Panc1 (cell line): ENCODE data around the gene SIRPA. TPM values are rescaled to one million over a fixed set of nuclear protein-coding genes. Genes with fewer than 3 reads are reported as not detected.

Experiments used
- ATAC-seq: fragments of 200-7000 bp; cut with Tn5 transposase; 2 replicates; pipeline ENCODE4 v1.9.1; 2020; ENCODE audit warnings: mild to moderate bottlenecking, moderate library complexity
- BruUV-seq: library from RNA; stranded (reverse); fragments of 400-500 nt; replicated peaks from 2 replicates; lab custom pipeline; 2021; lab: Mats Ljungman, UMichigan
- CTCF ChIA-PET: fragments of 300-600 bp; sonication (Branson Sonifier 250); formaldehyde crosslinking; loops from one replicate; lab custom pipeline; 2022; ENCODE audit warnings: antibody characterized with exemption; lab: Charles Lee
- POLR2A ChIA-PET: fragments of 300-600 bp; sonication (Branson Sonifier 250); formaldehyde crosslinking; loops from one replicate; lab custom pipeline; 2022; ENCODE audit warnings: antibody characterized with exemption; lab: Charles Lee
- DNase-seq: peaks from one replicate; pipeline ENCODE4 v3.0.0-alpha.2; 2010; ENCODE audit warnings: low read depth, low spot score
- H3K27ac ChIP-seq: 2 replicates; pipeline ENCODE4 v1.5.1; 2011; ENCODE audit warnings: mild to moderate bottlenecking, low read length, inconsistent platforms
- H3K27me3 ChIP-seq: fragments of 200-500 bp; sonication (Bioruptor generic); 2 replicates; pipeline ENCODE4 v1.6.0; 2014; ENCODE audit warnings: low read length, inconsistent platforms; ENCODE audit not compliant: control insufficient read depth, insufficient read depth
- H3K36me3 ChIP-seq: fragments of 200-500 bp; sonication (Bioruptor generic); 2 replicates; pipeline ENCODE4 v1.5.1; 2014; ENCODE audit warnings: inconsistent platforms, mild to moderate bottlenecking, low read length, moderate library complexity; ENCODE audit not compliant: control insufficient read depth, insufficient read depth
- H3K4me1 ChIP-seq: 2 replicates; pipeline ENCODE4 v1.5.1; 2011; ENCODE audit warnings: inconsistent platforms, mild to moderate bottlenecking, low read length, moderate library complexity; ENCODE audit not compliant: control insufficient read depth, insufficient read depth
- H3K4me3 ChIP-seq, 2 experiments: 2 replicates each; pipeline ENCODE4 v1.5.1; 2011 to 2012; ENCODE audit warnings: low read depth in 2 of 2, low read length in 2 of 2, mild to moderate bottlenecking in 2 of 2, inconsistent platforms in 1 of 2, moderate library complexity in 1 of 2
- H3K9me3 ChIP-seq: fragments of 200-500 bp; sonication (Bioruptor generic); 2 replicates; pipeline ENCODE4 v1.5.1; 2014; ENCODE audit warnings: low read depth, mild to moderate bottlenecking, inconsistent platforms, low read length, moderate library complexity; ENCODE audit not compliant: control insufficient read depth, insufficient read depth
- POLR2AphosphoS5 ChIP-seq: IDR thresholded peaks from 2 replicates; pipeline ENCODE4 v1.6.1; 2012; ENCODE audit warnings: mild to moderate bottlenecking, low read depth, low read length, moderate library complexity
- SIN3A ChIP-seq: IDR thresholded peaks from 2 replicates; pipeline ENCODE4 v1.6.1; 2012; ENCODE audit warnings: low read depth, mild to moderate bottlenecking, low read length, moderate library complexity, borderline replicate concordance; ENCODE audit not compliant: insufficient read depth
- TCF7L2 ChIP-seq: IDR thresholded peaks from 2 replicates; pipeline ENCODE4 v1.6.1; 2011; ENCODE audit warnings: mild to moderate bottlenecking, low read depth, low read length, inconsistent platforms
- in situ Hi-C: cut with HindIII; loops from 2 replicates; pipeline ENCODE4 v1.10.0; 2016; ENCODE audit warnings: low sequenced_read_pairs, low pct_unique_long_range_greater_than_20kb
- intact Hi-C: fragments of 100-400 bp; cut with micrococcal nuclease; formaldehyde crosslinking; loops from one replicate; pipeline ENCODE4 v1.10.0; 2022; ENCODE audit not compliant: unreplicated experiment
- total RNA-seq: library from RNA; stranded (reverse); gene quantifications from one replicate; pipeline ENCODE4 v1.2.1, GENCODE V29; 2021; ENCODE audit not compliant: unreplicated experiment
- TF ChIP-seq, protein P1 (sequence below), 2 experiments: IDR thresholded peaks; 2 replicates each; pipeline ENCODE4 v1.6.1; 2011 to 2012; ENCODE audit warnings: low read depth in 2 of 2, control low read depth in 1 of 2, low read length in 1 of 2, mild to moderate bottlenecking in 1 of 2, moderate library complexity in 1 of 2; ENCODE audit not compliant: insufficient read depth in 1 of 2
- TF ChIP-seq, protein P2 (sequence below): fragments of 450-650 bp; IDR thresholded peaks from 2 replicates; pipeline ENCODE4 v1.5.1; 2017; ENCODE audit warnings: mild to moderate bottlenecking

SIRPA gene
- total RNA-seq, 1 experiment from 2014 or later, result 2.4 TPM

DNA sequence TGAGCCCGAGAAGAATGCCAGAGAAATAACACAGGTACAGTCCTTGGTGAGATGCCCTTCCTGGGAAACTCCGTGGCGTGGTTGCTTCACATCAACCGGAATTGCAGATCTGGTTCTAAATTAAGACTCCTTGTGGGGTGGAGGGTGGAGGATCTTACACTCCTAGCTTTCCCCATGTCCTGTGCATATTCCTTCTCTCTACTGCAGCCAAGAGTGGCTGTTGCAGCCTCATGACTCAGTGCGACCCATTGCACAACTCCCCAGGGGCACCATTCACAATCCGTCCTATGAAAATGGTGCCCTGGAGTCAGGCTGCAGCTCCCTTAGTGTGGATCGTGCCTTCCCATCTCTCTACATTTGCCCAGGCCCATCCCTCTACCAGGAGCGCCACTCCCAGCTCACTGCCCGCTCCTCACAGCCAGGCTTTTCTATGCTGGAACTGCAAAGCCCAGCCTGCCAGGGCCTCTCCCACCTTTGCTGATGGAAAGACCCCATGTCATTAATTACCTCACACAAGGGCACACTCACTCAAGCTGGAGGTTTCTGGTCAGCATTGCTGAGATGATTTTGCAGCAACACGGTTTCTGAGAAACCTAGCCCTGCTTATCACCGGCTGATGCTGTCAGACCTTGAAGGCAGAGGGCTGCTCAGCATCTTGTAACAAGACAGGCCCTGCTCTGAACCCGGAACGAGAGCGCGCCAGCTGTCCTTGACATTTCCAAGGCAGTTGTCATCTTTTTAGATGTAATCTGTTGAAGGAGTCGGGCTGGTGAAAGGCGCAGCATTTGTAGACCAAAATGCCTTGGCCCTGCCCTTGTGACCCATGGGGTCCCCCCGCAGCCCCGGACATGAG lies 39.7 kb downstream of the SIRPA start:
- Histone ChIP-seq H3K27ac (no peak overlapping the region), H3K27me3 (peaks cover 2% of the 10 kb centered on the region), H3K36me3 (no peaks in the 10 kb centered on the region), H3K9me3 (no peaks in the 10 kb centered on the region), H3K4me1 (no peaks in the 10 kb centered on the region), H3K4me3 (no peak overlapping the region)
- intact Hi-C loops (no loop called here), in situ Hi-C loops (no loop called here)
- BruUV-seq, result no TSS peak
- ATAC-seq, result no peak
- TF ChIP-seq POLR2AphosphoS5 (no peak), SIN3A (no peak), TCF7L2 (no peak)
- TF ChIP-seq, protein P1, sequence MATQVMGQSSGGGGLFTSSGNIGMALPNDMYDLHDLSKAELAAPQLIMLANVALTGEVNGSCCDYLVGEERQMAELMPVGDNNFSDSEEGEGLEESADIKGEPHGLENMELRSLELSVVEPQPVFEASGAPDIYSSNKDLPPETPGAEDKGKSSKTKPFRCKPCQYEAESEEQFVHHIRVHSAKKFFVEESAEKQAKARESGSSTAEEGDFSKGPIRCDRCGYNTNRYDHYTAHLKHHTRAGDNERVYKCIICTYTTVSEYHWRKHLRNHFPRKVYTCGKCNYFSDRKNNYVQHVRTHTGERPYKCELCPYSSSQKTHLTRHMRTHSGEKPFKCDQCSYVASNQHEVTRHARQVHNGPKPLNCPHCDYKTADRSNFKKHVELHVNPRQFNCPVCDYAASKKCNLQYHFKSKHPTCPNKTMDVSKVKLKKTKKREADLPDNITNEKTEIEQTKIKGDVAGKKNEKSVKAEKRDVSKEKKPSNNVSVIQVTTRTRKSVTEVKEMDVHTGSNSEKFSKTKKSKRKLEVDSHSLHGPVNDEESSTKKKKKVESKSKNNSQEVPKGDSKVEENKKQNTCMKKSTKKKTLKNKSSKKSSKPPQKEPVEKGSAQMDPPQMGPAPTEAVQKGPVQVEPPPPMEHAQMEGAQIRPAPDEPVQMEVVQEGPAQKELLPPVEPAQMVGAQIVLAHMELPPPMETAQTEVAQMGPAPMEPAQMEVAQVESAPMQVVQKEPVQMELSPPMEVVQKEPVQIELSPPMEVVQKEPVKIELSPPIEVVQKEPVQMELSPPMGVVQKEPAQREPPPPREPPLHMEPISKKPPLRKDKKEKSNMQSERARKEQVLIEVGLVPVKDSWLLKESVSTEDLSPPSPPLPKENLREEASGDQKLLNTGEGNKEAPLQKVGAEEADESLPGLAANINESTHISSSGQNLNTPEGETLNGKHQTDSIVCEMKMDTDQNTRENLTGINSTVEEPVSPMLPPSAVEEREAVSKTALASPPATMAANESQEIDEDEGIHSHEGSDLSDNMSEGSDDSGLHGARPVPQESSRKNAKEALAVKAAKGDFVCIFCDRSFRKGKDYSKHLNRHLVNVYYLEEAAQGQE (IDR thresholded peaks at IDR 0.05; ENCODE audit: insufficient read depth in 1 of 2, low read depth in 2 of 2, low read length in 1 of 2), result no peak
- TF ChIP-seq, protein P2, sequence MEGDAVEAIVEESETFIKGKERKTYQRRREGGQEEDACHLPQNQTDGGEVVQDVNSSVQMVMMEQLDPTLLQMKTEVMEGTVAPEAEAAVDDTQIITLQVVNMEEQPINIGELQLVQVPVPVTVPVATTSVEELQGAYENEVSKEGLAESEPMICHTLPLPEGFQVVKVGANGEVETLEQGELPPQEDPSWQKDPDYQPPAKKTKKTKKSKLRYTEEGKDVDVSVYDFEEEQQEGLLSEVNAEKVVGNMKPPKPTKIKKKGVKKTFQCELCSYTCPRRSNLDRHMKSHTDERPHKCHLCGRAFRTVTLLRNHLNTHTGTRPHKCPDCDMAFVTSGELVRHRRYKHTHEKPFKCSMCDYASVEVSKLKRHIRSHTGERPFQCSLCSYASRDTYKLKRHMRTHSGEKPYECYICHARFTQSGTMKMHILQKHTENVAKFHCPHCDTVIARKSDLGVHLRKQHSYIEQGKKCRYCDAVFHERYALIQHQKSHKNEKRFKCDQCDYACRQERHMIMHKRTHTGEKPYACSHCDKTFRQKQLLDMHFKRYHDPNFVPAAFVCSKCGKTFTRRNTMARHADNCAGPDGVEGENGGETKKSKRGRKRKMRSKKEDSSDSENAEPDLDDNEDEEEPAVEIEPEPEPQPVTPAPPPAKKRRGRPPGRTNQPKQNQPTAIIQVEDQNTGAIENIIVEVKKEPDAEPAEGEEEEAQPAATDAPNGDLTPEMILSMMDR, result no peak
- no peak for DNase-seq
- CTCF ChIA-PET, result no interaction called here
- POLR2A ChIA-PET, result no interaction called here

DNA sequence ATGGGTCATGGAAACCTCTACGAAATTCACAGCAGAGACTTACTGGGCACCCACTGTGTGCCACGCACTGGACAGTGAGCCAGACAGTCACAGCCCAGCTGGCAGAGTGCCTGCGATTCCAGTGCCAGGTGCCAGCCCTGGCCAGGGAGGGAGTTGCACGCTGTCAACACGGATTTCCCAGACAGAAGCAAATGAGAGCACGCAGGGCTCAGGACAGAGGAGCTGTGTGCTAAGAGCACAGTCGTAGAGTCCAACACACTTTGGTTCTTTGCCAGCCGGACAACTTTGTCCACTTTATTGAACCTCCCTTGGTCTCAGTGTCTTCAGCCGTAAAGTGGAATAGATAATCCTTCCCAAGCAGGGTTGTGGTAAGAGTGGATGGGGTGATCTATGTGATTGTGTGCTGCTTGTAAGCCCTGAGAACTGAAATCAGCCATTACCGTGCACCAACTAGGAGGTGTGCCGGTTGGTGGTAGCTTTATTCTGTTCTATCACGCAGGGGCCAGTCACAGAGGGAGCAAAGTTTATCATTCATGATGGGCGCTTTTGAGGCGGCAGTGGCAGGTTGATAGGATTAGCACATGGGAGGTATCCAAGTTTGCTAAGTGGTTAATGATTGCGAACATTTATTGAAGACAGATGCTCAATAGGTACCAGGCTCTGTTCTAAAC lies 40.6 kb downstream of the SIRPA start:
- CTCF ChIA-PET, result no interaction called here
- TF ChIP-seq, protein P1 (IDR thresholded peaks at IDR 0.05; ENCODE audit: insufficient read depth in 1 of 2, low read depth in 2 of 2, low read length in 1 of 2), result no peak
- no peak for TF ChIP-seq SIN3A
- TF ChIP-seq TCF7L2, result no peak
- TF ChIP-seq, protein P2, result no peak
- no peak for TF ChIP-seq POLR2AphosphoS5
- POLR2A ChIA-PET, result no interaction called here
- Histone ChIP-seq H3K4me1 (no peaks in the 10 kb centered on the region), H3K4me3 (no peak overlapping the region), H3K9me3 (no peaks in the 10 kb centered on the region), H3K27ac (no peak overlapping the region), H3K27me3 (no peaks in the 10 kb centered on the region; the same call in none of the 2 replicates), H3K36me3 (no peaks in the 10 kb centered on the region)
- no TSS peak for BruUV-seq
- ATAC-seq, result no peak
- in situ Hi-C loops (no loop called here), intact Hi-C loops (no loop called here)
- no peak for DNase-seq
